ENCODE measurements around the gene CHCHD10. TPM values are rescaled to one million over a fixed set of nuclear protein-coding genes. Genes with fewer than 3 reads are reported as not detected.

Gene CHCHD10
- total and polyA plus RNA-seq, 2 of the 13 experiments (the other 11 are each of a cell fraction or from before 2014, with no cell fraction given): 37.0 to 62.8 TPM

GRCh38 chr22:23767673-23768548 is at the start of gene CHCHD10 (continued):
- TF ChIP-seq, protein P1, sequence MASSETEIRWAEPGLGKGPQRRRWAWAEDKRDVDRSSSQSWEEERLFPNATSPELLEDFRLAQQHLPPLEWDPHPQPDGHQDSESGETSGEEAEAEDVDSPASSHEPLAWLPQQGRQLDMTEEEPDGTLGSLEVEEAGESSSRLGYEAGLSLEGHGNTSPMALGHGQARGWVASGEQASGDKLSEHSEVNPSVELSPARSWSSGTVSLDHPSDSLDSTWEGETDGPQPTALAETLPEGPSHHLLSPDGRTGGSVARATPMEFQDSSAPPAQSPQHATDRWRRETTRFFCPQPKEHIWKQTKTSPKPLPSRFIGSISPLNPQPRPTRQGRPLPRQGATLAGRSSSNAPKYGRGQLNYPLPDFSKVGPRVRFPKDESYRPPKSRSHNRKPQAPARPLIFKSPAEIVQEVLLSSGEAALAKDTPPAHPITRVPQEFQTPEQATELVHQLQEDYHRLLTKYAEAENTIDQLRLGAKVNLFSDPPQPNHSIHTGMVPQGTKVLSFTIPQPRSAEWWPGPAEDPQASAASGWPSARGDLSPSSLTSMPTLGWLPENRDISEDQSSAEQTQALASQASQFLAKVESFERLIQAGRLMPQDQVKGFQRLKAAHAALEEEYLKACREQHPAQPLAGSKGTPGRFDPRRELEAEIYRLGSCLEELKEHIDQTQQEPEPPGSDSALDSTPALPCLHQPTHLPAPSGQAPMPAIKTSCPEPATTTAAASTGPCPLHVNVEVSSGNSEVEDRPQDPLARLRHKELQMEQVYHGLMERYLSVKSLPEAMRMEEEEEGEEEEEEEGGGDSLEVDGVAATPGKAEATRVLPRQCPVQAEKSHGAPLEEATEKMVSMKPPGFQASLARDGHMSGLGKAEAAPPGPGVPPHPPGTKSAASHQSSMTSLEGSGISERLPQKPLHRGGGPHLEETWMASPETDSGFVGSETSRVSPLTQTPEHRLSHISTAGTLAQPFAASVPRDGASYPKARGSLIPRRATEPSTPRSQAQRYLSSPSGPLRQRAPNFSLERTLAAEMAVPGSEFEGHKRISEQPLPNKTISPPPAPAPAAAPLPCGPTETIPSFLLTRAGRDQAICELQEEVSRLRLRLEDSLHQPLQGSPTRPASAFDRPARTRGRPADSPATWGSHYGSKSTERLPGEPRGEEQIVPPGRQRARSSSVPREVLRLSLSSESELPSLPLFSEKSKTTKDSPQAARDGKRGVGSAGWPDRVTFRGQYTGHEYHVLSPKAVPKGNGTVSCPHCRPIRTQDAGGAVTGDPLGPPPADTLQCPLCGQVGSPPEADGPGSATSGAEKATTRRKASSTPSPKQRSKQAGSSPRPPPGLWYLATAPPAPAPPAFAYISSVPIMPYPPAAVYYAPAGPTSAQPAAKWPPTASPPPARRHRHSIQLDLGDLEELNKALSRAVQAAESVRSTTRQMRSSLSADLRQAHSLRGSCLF (CRISPR knock-in tag; IDR thresholded peaks at IDR 0.05; ENCODE audit: borderline replicate concordance): no peak
- TF ChIP-seq GTF3A (CRISPR knock-in tag; conservative IDR thresholded peaks at IDR 0.05): no peak
- TF ChIP-seq TEAD2 (CRISPR knock-in tag; IDR thresholded peaks at IDR 0.05): no peak
- peak; percentile 93; the same call in 1 of the 2 replicates for TF ChIP-seq ZNF558 (CRISPR knock-in tag; IDR thresholded peaks at IDR 0.05; ENCODE audit: borderline replicate concordance)
- no peak for TF ChIP-seq TCF7L2 (IDR thresholded peaks at IDR 0.05; ENCODE audit: low read depth, low read length)
- TF ChIP-seq TAF1 (CRISPR knock-in tag; IDR thresholded peaks at IDR 0.05): peak; percentile 72
- TF ChIP-seq PITX1 (CRISPR knock-in tag; IDR thresholded peaks at IDR 0.05): peak; percentile 42; the same call in 1 of the 2 replicates
- TF ChIP-seq AKAP8 (CRISPR knock-in tag; IDR thresholded peaks at IDR 0.05): no peak; the same call in 1 of the 2 replicates
- no peak; the same call in none of the 2 replicates for TF ChIP-seq ZSCAN25 (CRISPR knock-in tag; IDR thresholded peaks at IDR 0.05)
- TF ChIP-seq SYNCRIP (IDR thresholded peaks at IDR 0.05; ENCODE audit: insufficient read depth, low read depth, low read length): no peak
- TF ChIP-seq REL (CRISPR knock-in tag; conservative IDR thresholded peaks at IDR 0.05): peak; percentile 81; the same call in 1 of the 2 replicates
- TF ChIP-seq FOXC1 (CRISPR knock-in tag; IDR thresholded peaks at IDR 0.05; ENCODE audit: borderline replicate concordance): peak; percentile 86; the same call in 1 of the 2 replicates
- no peak for TF ChIP-seq SMAD1 (CRISPR knock-in tag; IDR thresholded peaks at IDR 0.05; ENCODE audit: borderline replicate concordance, low read depth)
- no peak for TF ChIP-seq NFE2L2 (IDR thresholded peaks at IDR 0.05; ENCODE audit: low read length)
- 0 out of 2 replicates have a peak, but pooled peaks have one; percentile 8 for TF ChIP-seq ARHGAP35 (CRISPR knock-in tag; IDR thresholded peaks at IDR 0.05; ENCODE audit: borderline replicate concordance)
- peak; percentile 48 for TF ChIP-seq ZNF138 (CRISPR knock-in tag; IDR thresholded peaks at IDR 0.05; ENCODE audit: low read depth)
